Adrenal gland (tissue), 12 donors: ENCODE data around the gene ABLIM1. TPM values are rescaled to one million over a fixed set of nuclear protein-coding genes. Genes with fewer than 3 reads are reported as not detected.

Experiments used
- DNase-seq, 7 donors: peaks; one replicate each; pipeline ENCODE4 v3.0.0-alpha.2; 2019 to 2020
- H3K27ac ChIP-seq, 5 donors: fragments of 200-600 bp; sonication (generic) in 4 of 5; 1 replicate in 3 of 5; 2 replicates in 2 of 5; pipeline versions ENCODE4 v1.5.1 to v1.8.0; 2016 to 2020; ENCODE audit warnings: mild to moderate bottlenecking in 1 of 5
- H3K27me3 ChIP-seq: fragments of 200-600 bp; 2 replicates; pipeline ENCODE4 v1.8.0; 2021
- H3K36me3 ChIP-seq, 2 donors: fragments of 200-600 bp; replicated peaks in 1 of 2; 1 replicate in 1 of 2; 2 replicates in 1 of 2; pipeline versions ENCODE4 v1.5.1 to v1.8.0; 2018 to 2022
- H3K4me1 ChIP-seq, 2 donors: fragments of 200-600 bp; replicated peaks in 1 of 2; 1 replicate in 1 of 2; 2 replicates in 1 of 2; pipeline versions ENCODE4 v1.5.1 to v1.8.0; 2018 to 2021
- H3K4me3 ChIP-seq, 4 donors: fragments of 200-600 bp; sonication (generic) in 3 of 4; one replicate each; pipeline ENCODE4 v1.5.1; 2016 to 2018
- H3K9me3 ChIP-seq, 3 donors: fragments of 200-600 bp; sonication (generic) in 1 of 3; replicated peaks in 1 of 3; 1 replicate in 2 of 3; 2 replicates in 1 of 3; pipeline versions ENCODE4 v1.5.1 to v1.8.0; 2016 to 2021
- POLR2A ChIP-seq, 2 donors: fragments of 450-650 bp; IDR thresholded peaks; one replicate each; pipeline ENCODE4 v1.6.1; 2017; ENCODE audit warnings: antibody characterized with exemption in 2 of 2, mild to moderate bottlenecking in 2 of 2, moderate library complexity in 1 of 2
- WGBS, 4 donors: extraction: QIAGEN DNeasy Blood & Tissue Kit in 2 of 4; methylation state at CpG; one replicate each; pipeline versions ENCODE4 v1.1.5 to v1.1.7; 2013 to 2017; 5-methylcytosine and 5-hydroxymethylcytosine counted together
- intact Hi-C, 2 donors: fragments of 100-400 bp; cut with DNase I; formaldehyde crosslinking; loops; one replicate each; pipeline versions ENCODE4 v1.14.1 to v1.15.0; 2022 to 2023
- polyA plus RNA-seq, 3 donors: library from polyadenylated mRNA; stranded (reverse); fragments of 200-250 nt in 2 of 3; fragments of 350-450 nt in 1 of 3; fragmentation: Illumina TruSeq in 1 of 3; extraction: RNeasy Lipid Tissue Mini Kit (QIAGEN cat#74804) in 1 of 3; gene quantifications; one replicate each; pipeline ENCODE4 v1.2.3, GENCODE V29; 2013 to 2014
- total RNA-seq, 9 donors: library from RNA; depleted of rRNA in 4 of 9; stranded (reverse); fragments of >200 nt in 4 of 9; fragments of 120-200 nt in 1 of 9; fragmentation: NEBNext Ultra II Directional in 1 of 9; extraction: Animal tissue kit (Norgen Biotek cat#: 25700) in 1 of 9; gene quantifications; one replicate each; pipeline versions ENCODE4 v1.1.0 to v1.2.4, GENCODE V29; 2013 to 2023
- TF ChIP-seq, protein P1 (sequence below), 6 experiments: fragments of 450-650 bp in 4 of 6; fragments of 200-600 bp in 2 of 6; sonication (generic) in 1 of 6; IDR thresholded peaks; 1 replicate in 5 of 6; 2 replicates in 1 of 6; pipeline versions ENCODE4 v1.5.1 to v1.8.0; 2016 to 2021; ENCODE audit warnings: antibody characterized with exemption in 6 of 6, mild to moderate bottlenecking in 2 of 6, moderate library complexity in 1 of 6
- donor health status: healthy with polysubstance abuse.
- donor health status: Bipolar disorder and iron deficiency.
- donor health status: DM: yes; HTN: yes; CAD: no.
- donor health status: DM: no; HTN: no; CAD: no.
- donor health status: DM: no; HTN: no; CAD: no.
- donor health status: DM: yes; HTN: yes; CAD: no.

The ABLIM1 gene
- total and polyA plus RNA-seq, 12 donors, result 7.9 to 430 (median 185) TPM

DNA sequence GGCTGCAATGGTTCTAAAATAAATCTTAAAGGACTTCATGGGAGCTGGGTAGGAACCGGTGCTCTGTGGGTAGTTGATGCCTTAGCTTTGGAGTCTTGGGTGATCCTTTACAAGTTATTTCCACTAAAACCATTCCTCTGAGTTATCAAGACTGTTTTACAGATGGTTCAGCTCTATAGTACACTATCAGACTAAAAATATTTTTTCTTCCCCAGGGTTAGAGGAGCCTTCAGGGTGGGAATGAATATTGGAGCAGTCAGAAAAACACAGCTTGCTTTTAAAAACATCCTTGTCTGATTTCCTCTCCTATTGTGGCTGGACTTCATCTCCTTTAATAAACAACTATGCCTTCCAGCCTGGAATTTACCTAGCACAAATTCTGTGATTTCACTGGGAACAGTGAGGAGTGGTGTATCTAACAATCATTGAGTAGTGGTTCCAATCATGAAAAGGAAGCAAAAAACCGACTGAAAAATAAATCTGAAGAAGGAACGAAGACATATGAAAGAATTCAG, 151.1 kb downstream of the ABLIM1 start:
- Histone ChIP-seq H3K4me1 (peaks cover 38 to 56% of the 10 kb centered on the region in 2 donors), H3K9me3 (no peaks in the 10 kb centered on the region), H3K27me3 (no peaks in the 10 kb centered on the region), H3K27ac (peak overlapping the region in 2 of 5 donors; percentile 64 to 71), H3K4me3 (no peak overlapping the region), H3K36me3 (no peaks in the 10 kb centered on the region)
- WGBS, 4 donors, result 65 to 77% (median 69%) methylated on average over 3 of the region's 3 CpGs
- DNase-seq, result no peak
- intact Hi-C loops, result no loop called here
- TF ChIP-seq POLR2A (IDR thresholded peaks at IDR 0.05), result no peak
- TF ChIP-seq, protein P1, sequence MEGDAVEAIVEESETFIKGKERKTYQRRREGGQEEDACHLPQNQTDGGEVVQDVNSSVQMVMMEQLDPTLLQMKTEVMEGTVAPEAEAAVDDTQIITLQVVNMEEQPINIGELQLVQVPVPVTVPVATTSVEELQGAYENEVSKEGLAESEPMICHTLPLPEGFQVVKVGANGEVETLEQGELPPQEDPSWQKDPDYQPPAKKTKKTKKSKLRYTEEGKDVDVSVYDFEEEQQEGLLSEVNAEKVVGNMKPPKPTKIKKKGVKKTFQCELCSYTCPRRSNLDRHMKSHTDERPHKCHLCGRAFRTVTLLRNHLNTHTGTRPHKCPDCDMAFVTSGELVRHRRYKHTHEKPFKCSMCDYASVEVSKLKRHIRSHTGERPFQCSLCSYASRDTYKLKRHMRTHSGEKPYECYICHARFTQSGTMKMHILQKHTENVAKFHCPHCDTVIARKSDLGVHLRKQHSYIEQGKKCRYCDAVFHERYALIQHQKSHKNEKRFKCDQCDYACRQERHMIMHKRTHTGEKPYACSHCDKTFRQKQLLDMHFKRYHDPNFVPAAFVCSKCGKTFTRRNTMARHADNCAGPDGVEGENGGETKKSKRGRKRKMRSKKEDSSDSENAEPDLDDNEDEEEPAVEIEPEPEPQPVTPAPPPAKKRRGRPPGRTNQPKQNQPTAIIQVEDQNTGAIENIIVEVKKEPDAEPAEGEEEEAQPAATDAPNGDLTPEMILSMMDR (IDR thresholded peaks at IDR 0.05), result no peak

DNA sequence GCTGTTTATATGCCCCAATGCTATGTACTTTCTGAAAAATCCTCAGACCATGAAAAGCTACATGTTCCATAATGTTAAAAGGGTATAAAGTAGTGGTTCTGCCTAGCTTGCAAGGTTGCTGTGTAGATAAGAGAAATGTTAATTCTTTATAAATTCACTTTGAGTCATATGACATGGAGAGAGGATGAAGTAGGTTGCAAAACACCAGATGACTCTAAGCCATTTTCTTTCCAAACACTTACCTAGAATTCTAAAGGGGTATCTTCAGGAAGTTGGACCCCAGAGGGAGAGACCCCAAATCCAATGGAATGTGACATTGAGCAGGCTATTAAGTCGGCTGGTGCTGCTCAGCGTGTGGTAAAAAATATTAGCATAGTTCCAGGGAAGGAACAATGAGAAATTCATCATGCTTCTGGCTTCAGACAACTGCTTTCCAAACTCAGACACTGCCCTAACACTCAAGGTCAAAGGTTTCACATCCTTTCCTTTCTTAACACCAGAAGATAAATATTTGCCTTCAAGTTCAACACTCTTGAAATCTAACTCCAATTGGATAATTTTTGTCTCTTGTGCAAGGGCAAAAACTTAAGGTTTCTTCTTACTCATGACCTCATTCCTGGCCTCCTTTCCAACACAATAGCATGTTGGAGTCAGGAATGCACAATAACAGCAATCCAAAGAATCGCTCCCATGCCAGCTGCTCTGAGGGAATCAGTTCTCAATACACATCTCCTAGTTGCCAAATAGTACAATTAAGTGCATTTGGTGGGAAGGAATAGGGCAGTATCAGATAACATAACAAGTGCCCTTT, 153.1 kb downstream of the ABLIM1 start:
- peaks cover 38 to 56% of the 10 kb centered on the region in 2 donors for H3K4me1 ChIP-seq
- no peak for TF ChIP-seq POLR2A (IDR thresholded peaks at IDR 0.05)
- TF ChIP-seq, protein P1 (IDR thresholded peaks at IDR 0.05), result no peak
- H3K27me3 ChIP-seq, result no peaks in the 10 kb centered on the region
- no peaks in the 10 kb centered on the region for H3K36me3 ChIP-seq
- H3K9me3 ChIP-seq, result no peaks in the 10 kb centered on the region
- peak in 6 of 7 donors; percentile 52 to 75 (median 66) for DNase-seq
- WGBS, 4 donors, result 20 to 30% (median 24%) methylated on average over 3 of the region's 3 CpGs
- H3K4me3 ChIP-seq, result no peak overlapping the region
- intact Hi-C loops, result no loop called here
- H3K27ac ChIP-seq, result peak overlapping the region; percentile 5 to 86 (median 54)

DNA sequence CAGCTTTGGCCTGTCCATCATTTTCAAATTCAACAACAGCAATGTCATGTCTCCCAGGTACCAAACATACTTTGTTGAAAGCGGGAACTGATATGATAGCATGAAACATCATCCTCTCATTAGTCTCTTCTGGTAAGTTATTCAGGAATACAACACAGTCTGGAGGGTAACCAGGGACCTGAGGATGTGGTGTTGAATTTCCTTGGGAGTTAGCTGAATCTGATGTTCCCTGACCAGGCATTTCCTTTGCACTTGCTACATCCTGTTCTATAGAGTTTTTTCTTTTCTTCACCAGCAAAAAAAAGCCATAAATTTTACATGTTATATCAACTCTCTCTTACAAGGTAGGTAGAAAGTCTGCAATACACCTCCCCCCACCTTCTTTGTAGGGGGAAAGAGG, 156.0 kb downstream of the ABLIM1 start:
- H3K4me3 ChIP-seq, result no peak overlapping the region
- H3K27ac ChIP-seq, result no peak overlapping the region
- WGBS, 4 donors, result 83 to 100% (median 97%) methylated on average over 1 of the region's 1 CpG
- H3K27me3 ChIP-seq, result no peaks in the 10 kb centered on the region
- no peaks in the 10 kb centered on the region for H3K36me3 ChIP-seq
- no peaks in the 10 kb centered on the region for H3K9me3 ChIP-seq
- no peak for TF ChIP-seq POLR2A (IDR thresholded peaks at IDR 0.05)
- TF ChIP-seq, protein P1 (IDR thresholded peaks at IDR 0.05), result no peak
- peaks cover 20 to 29% of the 10 kb centered on the region in 2 donors for H3K4me1 ChIP-seq
- intact Hi-C loops, result no loop called here
- no peak for DNase-seq

DNA sequence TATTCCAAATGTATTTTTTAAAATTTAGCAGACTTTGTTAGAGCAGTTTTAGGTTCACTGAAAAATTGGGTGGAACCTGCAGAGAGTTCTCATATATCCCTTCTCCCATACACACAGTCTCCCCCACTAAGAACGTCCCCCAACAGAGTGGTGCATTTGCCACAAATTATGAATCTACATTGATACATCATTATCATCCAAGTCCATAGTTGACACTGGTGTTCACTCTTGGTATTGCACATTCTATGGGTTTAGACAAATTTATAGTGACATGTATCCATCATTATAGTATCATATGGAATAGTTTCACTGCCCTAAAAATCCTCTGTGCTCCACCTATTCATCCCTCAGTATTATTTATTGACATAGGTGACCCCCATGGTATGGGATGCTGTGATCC, 156.4 kb downstream of the ABLIM1 start:
- H3K9me3 ChIP-seq, result no peaks in the 10 kb centered on the region
- DNase-seq, result no peak
- H3K36me3 ChIP-seq, result no peaks in the 10 kb centered on the region
- H3K27me3 ChIP-seq, result no peaks in the 10 kb centered on the region
- WGBS, 4 donors, result 93 to 100% (median 98%) methylated on average over 1 of the region's 1 CpG
- no peak overlapping the region for H3K4me3 ChIP-seq
- H3K4me1 ChIP-seq, result peaks cover 20 to 25% of the 10 kb centered on the region in 2 donors
- H3K27ac ChIP-seq, result no peak overlapping the region
- TF ChIP-seq, protein P1 (IDR thresholded peaks at IDR 0.05), result no peak
- TF ChIP-seq POLR2A (IDR thresholded peaks at IDR 0.05), result no peak
- intact Hi-C loops, result no loop called here
